Adrenal gland (tissue), 12 donors: ENCODE data around the gene ERICH6B. TPM values are rescaled to one million over a fixed set of nuclear protein-coding genes. Genes with fewer than 3 reads are reported as not detected.

Experiments used
- DNase-seq, 7 donors: peaks; one replicate each; pipeline ENCODE4 v3.0.0-alpha.2; 2019 to 2020
- H3K27ac ChIP-seq, 5 donors: fragments of 200-600 bp; sonication (generic) in 4 of 5; 1 replicate in 3 of 5; 2 replicates in 2 of 5; pipeline versions ENCODE4 v1.5.1 to v1.8.0; 2016 to 2020; ENCODE audit warnings: mild to moderate bottlenecking in 1 of 5
- H3K27me3 ChIP-seq: fragments of 200-600 bp; 2 replicates; pipeline ENCODE4 v1.8.0; 2021
- H3K36me3 ChIP-seq, 2 donors: fragments of 200-600 bp; replicated peaks in 1 of 2; 1 replicate in 1 of 2; 2 replicates in 1 of 2; pipeline versions ENCODE4 v1.5.1 to v1.8.0; 2018 to 2022
- H3K4me1 ChIP-seq, 2 donors: fragments of 200-600 bp; replicated peaks in 1 of 2; 1 replicate in 1 of 2; 2 replicates in 1 of 2; pipeline versions ENCODE4 v1.5.1 to v1.8.0; 2018 to 2021
- H3K4me3 ChIP-seq, 4 donors: fragments of 200-600 bp; sonication (generic) in 3 of 4; one replicate each; pipeline ENCODE4 v1.5.1; 2016 to 2018
- H3K9me3 ChIP-seq, 3 donors: fragments of 200-600 bp; sonication (generic) in 1 of 3; replicated peaks in 1 of 3; 1 replicate in 2 of 3; 2 replicates in 1 of 3; pipeline versions ENCODE4 v1.5.1 to v1.8.0; 2016 to 2021
- POLR2A ChIP-seq, 2 donors: fragments of 450-650 bp; IDR thresholded peaks; one replicate each; pipeline ENCODE4 v1.6.1; 2017; ENCODE audit warnings: antibody characterized with exemption in 2 of 2, mild to moderate bottlenecking in 2 of 2, moderate library complexity in 1 of 2
- WGBS, 4 donors: extraction: QIAGEN DNeasy Blood & Tissue Kit in 2 of 4; methylation state at CpG; one replicate each; pipeline versions ENCODE4 v1.1.5 to v1.1.7; 2013 to 2017; 5-methylcytosine and 5-hydroxymethylcytosine counted together
- intact Hi-C, 2 donors: fragments of 100-400 bp; cut with DNase I; formaldehyde crosslinking; loops; one replicate each; pipeline versions ENCODE4 v1.14.1 to v1.15.0; 2022 to 2023
- polyA plus RNA-seq, 3 donors: library from polyadenylated mRNA; stranded (reverse); fragments of 200-250 nt in 2 of 3; fragments of 350-450 nt in 1 of 3; fragmentation: Illumina TruSeq in 1 of 3; extraction: RNeasy Lipid Tissue Mini Kit (QIAGEN cat#74804) in 1 of 3; gene quantifications; one replicate each; pipeline ENCODE4 v1.2.3, GENCODE V29; 2013 to 2014
- total RNA-seq, 9 donors: library from RNA; depleted of rRNA in 4 of 9; stranded (reverse); fragments of >200 nt in 4 of 9; fragments of 120-200 nt in 1 of 9; fragmentation: NEBNext Ultra II Directional in 1 of 9; extraction: Animal tissue kit (Norgen Biotek cat#: 25700) in 1 of 9; gene quantifications; one replicate each; pipeline versions ENCODE4 v1.1.0 to v1.2.4, GENCODE V29; 2013 to 2023
- TF ChIP-seq, protein P1 (sequence below), 6 experiments: fragments of 450-650 bp in 4 of 6; fragments of 200-600 bp in 2 of 6; sonication (generic) in 1 of 6; IDR thresholded peaks; 1 replicate in 5 of 6; 2 replicates in 1 of 6; pipeline versions ENCODE4 v1.5.1 to v1.8.0; 2016 to 2021; ENCODE audit warnings: antibody characterized with exemption in 6 of 6, mild to moderate bottlenecking in 2 of 6, moderate library complexity in 1 of 6
- donor health status: healthy with polysubstance abuse.
- donor health status: Bipolar disorder and iron deficiency.
- donor health status: DM: yes; HTN: yes; CAD: no.
- donor health status: DM: no; HTN: no; CAD: no.
- donor health status: DM: no; HTN: no; CAD: no.
- donor health status: DM: yes; HTN: yes; CAD: no.

Gene ERICH6B
- total and polyA plus RNA-seq, 12 donors, result 0.06 TPM; not detected in 11

DNA sequence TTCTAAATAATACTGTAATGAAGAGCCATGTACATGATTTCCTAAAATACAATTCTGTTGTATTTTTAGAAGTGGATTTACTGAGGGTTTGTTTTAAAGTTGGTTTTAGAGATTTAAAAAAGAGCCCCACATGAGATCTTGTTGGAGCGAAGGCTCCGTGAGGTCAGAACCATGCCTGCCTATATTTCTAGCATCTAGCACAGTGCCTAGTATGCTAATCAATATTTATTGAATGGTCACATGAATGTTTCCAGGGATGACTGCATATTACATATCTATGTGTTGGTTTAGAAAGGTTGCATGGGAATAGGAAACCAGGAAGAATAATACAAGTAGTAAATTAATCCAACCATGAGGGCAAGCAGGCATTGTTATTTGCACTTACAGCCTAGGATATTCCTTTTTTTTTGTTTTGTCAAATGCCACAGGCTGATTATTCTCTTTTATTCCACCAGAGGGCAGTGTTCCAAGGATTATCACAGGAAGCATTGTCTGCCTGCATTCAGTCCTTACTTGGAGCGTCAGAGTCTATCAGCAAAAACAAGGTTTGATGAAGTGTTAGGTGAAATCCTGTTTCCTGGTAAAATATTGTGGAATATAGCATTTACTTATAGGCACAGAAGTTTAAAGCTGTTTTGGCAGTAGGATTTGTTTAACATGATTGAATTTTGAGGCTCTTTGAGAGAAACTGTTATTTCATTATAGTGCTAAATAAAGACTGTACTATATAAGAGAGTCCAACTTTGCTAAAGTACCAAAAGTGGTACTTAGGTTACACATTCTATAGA, 104.0 kb downstream of the ERICH6B start:
- H3K36me3 ChIP-seq, result peaks cover 0 to 74% of the 10 kb centered on the region in 2 donors
- peak in 5 of 7 donors; percentile 27 to 50 (median 33) for DNase-seq
- H3K27ac ChIP-seq, result no peak overlapping the region
- whole genome bisulfite sequencing, 4 donors, result 60 to 64% (median 64%) methylated on average over 3 of the region's 3 CpGs
- no peaks in the 10 kb centered on the region for H3K9me3 ChIP-seq
- no peak for TF ChIP-seq POLR2A (IDR thresholded peaks at IDR 0.05)
- TF ChIP-seq, protein P1, sequence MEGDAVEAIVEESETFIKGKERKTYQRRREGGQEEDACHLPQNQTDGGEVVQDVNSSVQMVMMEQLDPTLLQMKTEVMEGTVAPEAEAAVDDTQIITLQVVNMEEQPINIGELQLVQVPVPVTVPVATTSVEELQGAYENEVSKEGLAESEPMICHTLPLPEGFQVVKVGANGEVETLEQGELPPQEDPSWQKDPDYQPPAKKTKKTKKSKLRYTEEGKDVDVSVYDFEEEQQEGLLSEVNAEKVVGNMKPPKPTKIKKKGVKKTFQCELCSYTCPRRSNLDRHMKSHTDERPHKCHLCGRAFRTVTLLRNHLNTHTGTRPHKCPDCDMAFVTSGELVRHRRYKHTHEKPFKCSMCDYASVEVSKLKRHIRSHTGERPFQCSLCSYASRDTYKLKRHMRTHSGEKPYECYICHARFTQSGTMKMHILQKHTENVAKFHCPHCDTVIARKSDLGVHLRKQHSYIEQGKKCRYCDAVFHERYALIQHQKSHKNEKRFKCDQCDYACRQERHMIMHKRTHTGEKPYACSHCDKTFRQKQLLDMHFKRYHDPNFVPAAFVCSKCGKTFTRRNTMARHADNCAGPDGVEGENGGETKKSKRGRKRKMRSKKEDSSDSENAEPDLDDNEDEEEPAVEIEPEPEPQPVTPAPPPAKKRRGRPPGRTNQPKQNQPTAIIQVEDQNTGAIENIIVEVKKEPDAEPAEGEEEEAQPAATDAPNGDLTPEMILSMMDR (IDR thresholded peaks at IDR 0.05), result peak; percentile 83 to 96 (median 86)
- no peak overlapping the region for H3K4me3 ChIP-seq
- intact Hi-C loops, result no loop called here
- peaks cover 0 to 6% of the 10 kb centered on the region in 2 donors for H3K4me1 ChIP-seq
- no peaks in the 10 kb centered on the region for H3K27me3 ChIP-seq

DNA sequence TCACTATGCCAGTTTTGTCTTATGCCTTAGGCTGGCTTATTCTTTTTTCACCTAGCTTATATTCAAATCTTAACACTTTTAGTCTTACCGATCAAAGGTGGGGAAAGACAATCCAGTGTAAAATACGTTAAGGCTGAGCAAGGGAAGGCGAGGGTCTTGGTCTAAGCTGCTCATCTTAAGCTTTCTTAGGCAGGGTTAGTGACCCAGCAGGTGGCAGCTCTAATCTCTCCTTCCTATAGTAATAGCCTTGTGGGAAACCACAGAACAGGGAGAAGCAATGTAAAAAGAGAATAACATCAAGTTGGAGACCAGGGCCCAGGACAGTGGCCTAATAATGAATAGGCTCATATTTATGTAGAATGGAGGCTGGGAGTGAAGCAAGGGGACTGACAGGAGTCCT, 104.9 kb downstream of the ERICH6B start:
- no peak overlapping the region for H3K4me3 ChIP-seq
- no peak overlapping the region for H3K27ac ChIP-seq
- H3K4me1 ChIP-seq, result peaks cover 0 to 6% of the 10 kb centered on the region in 2 donors
- H3K36me3 ChIP-seq, result peaks cover 0 to 74% of the 10 kb centered on the region in 2 donors
- no peak for DNase-seq
- H3K27me3 ChIP-seq, result no peaks in the 10 kb centered on the region
- TF ChIP-seq, protein P1 (IDR thresholded peaks at IDR 0.05), result no peak
- TF ChIP-seq POLR2A (IDR thresholded peaks at IDR 0.05), result no peak
- intact Hi-C loops, result no loop called here
- WGBS, 4 donors, result 91 to 96% (median 92%) methylated on average over 3 of the region's 3 CpGs
- no peaks in the 10 kb centered on the region for H3K9me3 ChIP-seq

DNA sequence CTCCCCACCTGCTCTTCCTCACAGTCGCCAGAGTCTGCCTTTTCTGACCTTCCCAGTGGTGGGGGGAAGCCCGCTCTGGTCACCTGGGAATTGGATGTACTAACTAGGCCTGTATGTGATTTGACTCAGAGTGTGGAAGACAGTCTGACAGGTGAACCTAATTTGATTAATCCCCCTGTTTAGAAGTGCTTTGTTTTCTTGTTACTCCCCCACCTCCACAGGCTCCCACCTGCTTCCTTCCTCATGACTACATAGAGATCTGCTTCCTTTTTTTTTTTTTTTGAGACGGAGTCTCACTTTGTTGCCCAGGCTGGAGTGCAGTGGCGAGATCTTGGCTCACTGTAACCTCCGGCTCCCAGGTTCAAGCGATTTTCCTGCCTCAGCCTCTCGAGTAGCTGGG, 106.8 kb downstream of the ERICH6B start:
- no peak overlapping the region for H3K4me3 ChIP-seq
- WGBS, 4 donors, result 84 to 88% (median 86%) methylated on average over 7 of the region's 7 CpGs
- no peak overlapping the region for H3K27ac ChIP-seq
- intact Hi-C loops, result no loop called here
- H3K27me3 ChIP-seq, result no peaks in the 10 kb centered on the region
- H3K9me3 ChIP-seq, result no peaks in the 10 kb centered on the region
- peaks cover 0 to 6% of the 10 kb centered on the region in 2 donors for H3K4me1 ChIP-seq
- no peak for DNase-seq
- peaks cover 0 to 74% of the 10 kb centered on the region in 2 donors for H3K36me3 ChIP-seq
- TF ChIP-seq, protein P1 (IDR thresholded peaks at IDR 0.05), result no peak
- TF ChIP-seq POLR2A (IDR thresholded peaks at IDR 0.05), result no peak

- no peak overlapping the region for H3K27ac ChIP-seq
- intact Hi-C loops, result no loop called here
Observed at GRCh38 chr13:45506811-45507210, 108.7 kb downstream of the ERICH6B start.

More at GRCh38 chr13:45506811-45507210, 108.7 kb downstream of the ERICH6B start:
- Histone ChIP-seq H3K27me3 (no peaks in the 10 kb centered on the region), H3K4me1 (peaks cover 0 to 4% of the 10 kb centered on the region in 2 donors), H3K9me3 (no peaks in the 10 kb centered on the region), H3K36me3 (peaks cover 0 to 75% of the 10 kb centered on the region in 2 donors), H3K4me3 (no peak overlapping the region)
- TF ChIP-seq, protein P1 (IDR thresholded peaks at IDR 0.05), result no peak
- no peak for TF ChIP-seq POLR2A (IDR thresholded peaks at IDR 0.05)
- DNase-seq, result no peak
- 83 to 90% (median 86%) methylated on average over 6 of the region's 6 CpGs for WGBS, 4 donors
